ENCODE data around the gene GPR55. TPM values are rescaled to one million over a fixed set of nuclear protein-coding genes. Genes with fewer than 3 reads are reported as not detected.

Gene GPR55
- total and polyA plus RNA-seq, 2 donors (not counting 3 experiments of a cell fraction or from before 2014, with no cell fraction given): not detected

DNA sequence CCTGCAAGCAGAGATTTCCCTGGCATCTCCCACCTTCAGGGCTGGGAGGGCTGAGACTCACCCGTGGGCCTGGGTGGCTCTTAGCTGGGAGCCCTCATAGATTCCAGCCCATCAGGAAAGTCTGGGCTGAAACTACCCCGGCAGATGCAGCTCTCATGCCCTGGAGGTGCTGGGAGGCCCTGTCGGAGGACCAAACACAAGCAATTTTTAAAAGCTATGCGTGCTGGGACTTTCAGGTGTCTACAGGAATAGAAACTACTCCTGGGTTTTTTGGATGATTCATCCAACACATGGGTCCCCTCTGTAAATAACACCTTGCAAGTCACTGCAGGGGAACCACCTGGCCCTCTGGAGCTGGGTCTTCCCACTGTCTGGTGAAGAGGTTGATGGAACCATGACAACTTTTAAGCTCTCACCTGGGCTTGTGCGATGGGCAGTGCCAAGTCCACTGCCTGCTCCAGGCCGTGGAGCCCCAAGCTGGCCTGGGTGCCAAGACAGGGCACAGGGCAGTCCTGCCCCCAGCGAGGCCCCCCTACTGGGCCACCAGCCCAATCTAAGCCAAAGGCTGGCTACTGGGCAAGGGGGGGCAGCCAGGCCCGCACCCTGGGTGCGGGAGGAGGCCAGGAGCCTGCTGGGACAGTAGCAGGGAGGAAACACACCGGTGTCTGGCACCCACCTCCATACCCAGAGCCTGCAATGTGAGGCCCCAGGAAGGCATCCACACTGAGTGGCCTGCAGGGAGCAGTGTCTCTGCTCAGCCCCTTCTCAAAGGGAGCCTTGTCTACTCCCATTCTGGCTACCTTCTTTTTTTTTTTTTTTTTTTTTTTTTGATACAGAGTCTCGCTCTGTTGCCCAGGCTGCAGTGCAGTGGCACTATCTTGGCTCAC, 1.1 kb upstream of the GPR55 start:
- intact Hi-C loops (cut with micrococcal nuclease): no loop called here
- Histone ChIP-seq H3K27ac (ENCODE audit: insufficient read depth, low read depth, low read length) (no peak overlapping the region), H3K4me1 (ENCODE audit: control insufficient read depth, extremely low read depth, insufficient read depth, low read length) (no peaks in the 10 kb centered on the region), H2AFZ (ENCODE audit: low read depth, low read length) (no peak overlapping the region), H3K36me3 (ENCODE audit: control insufficient read depth in 2 of 2, extremely low read depth in 1 of 2, insufficient read depth in 2 of 2, low read length in 2 of 2) (no peaks in the 10 kb centered on the region), H3K9me1 (replicated peaks; ENCODE audit: control insufficient read depth, extremely low read depth, insufficient read depth, low read length) (no peaks in the 10 kb centered on the region), H3K27me3 (ENCODE audit: control insufficient read depth in 2 of 2, insufficient read depth in 2 of 2, low read length in 2 of 2) (no peaks in the 10 kb centered on the region), H3K4me2 (ENCODE audit: insufficient read depth, low read length) (no peak overlapping the region), H3K4me3 (replicated peaks in 1 of 3; ENCODE audit: insufficient read depth in 1 of 3, low read depth in 1 of 3, low read length in 3 of 3) (no peak overlapping the region), H3K9me3 (replicated peaks; ENCODE audit: control insufficient read depth, insufficient read depth, low read length) (no peaks in the 10 kb centered on the region), H3K9ac (replicated peaks; ENCODE audit: extremely low read depth, insufficient read depth, low read length) (no peak overlapping the region), H3K79me2 (ENCODE audit: control insufficient read depth, insufficient read depth, low read length) (no peaks in the 10 kb centered on the region), H4K20me1 (replicated peaks; ENCODE audit: control insufficient read depth, extremely low read depth, insufficient read depth, low read length) (no peaks in the 10 kb centered on the region)
- ChIA-PET POLR2A (no interaction called here), CTCF (interaction anchor here (0.6 to 1.2 kb wide), 3 partner anchors 8 to 364 kb away, joined by 3 to 6 read pairs (median 3); no protein-coding TSS in a partner anchor)
- no TSS peak for BruUV-seq (replicated peaks)
- dilution Hi-C loops (cut with MboI; ENCODE audit: extremely low pct_ligation_motif_present, low sequenced_read_pairs): no loop called here
- TF ChIP-seq MYC (IDR thresholded peaks at IDR 0.05; ENCODE audit: low read depth, low read length): no peak
- no peak for TF ChIP-seq EZH2 (IDR thresholded peaks at IDR 0.05; ENCODE audit: borderline replicate concordance, low read depth, low read length, severe bottlenecking)
- no peak for TF ChIP-seq POLR2A (IDR thresholded peaks at IDR 0.05; ENCODE audit: low read depth, low read length)
- no peak for TF ChIP-seq JUN (IDR thresholded peaks at IDR 0.05; ENCODE audit: borderline replicate concordance, insufficient read depth, insufficient read length, low read depth)
- no peak for TF ChIP-seq POLR2AphosphoS5 (IDR thresholded peaks at IDR 0.05; ENCODE audit: insufficient read depth, low read depth, low read length)
- TF ChIP-seq GATA2 (IDR thresholded peaks at IDR 0.05; ENCODE audit: insufficient read depth, insufficient read length, low read depth, low read length): no peak
- TF ChIP-seq, protein P1, sequence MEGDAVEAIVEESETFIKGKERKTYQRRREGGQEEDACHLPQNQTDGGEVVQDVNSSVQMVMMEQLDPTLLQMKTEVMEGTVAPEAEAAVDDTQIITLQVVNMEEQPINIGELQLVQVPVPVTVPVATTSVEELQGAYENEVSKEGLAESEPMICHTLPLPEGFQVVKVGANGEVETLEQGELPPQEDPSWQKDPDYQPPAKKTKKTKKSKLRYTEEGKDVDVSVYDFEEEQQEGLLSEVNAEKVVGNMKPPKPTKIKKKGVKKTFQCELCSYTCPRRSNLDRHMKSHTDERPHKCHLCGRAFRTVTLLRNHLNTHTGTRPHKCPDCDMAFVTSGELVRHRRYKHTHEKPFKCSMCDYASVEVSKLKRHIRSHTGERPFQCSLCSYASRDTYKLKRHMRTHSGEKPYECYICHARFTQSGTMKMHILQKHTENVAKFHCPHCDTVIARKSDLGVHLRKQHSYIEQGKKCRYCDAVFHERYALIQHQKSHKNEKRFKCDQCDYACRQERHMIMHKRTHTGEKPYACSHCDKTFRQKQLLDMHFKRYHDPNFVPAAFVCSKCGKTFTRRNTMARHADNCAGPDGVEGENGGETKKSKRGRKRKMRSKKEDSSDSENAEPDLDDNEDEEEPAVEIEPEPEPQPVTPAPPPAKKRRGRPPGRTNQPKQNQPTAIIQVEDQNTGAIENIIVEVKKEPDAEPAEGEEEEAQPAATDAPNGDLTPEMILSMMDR (IDR thresholded peaks at IDR 0.05; ENCODE audit: extremely low read depth in 1 of 2, insufficient read depth in 1 of 2, low read depth in 1 of 2, low read length in 2 of 2): no peak
- TF ChIP-seq FOS (IDR thresholded peaks at IDR 0.05; ENCODE audit: borderline replicate concordance, insufficient read depth, low read length): no peak
- no peak for TF ChIP-seq MAX (IDR thresholded peaks at IDR 0.05; ENCODE audit: insufficient read depth, insufficient read length)
- FAIRE-seq (no peak), DNase-seq (ENCODE audit: low read depth, low spot score) (no peak)

All from endothelial cell of umbilical vein (primary cell).